GM19043 (cell line): ENCODE results near the gene NAP1L1.
"Not testable (repeated sequence)": the region's sequence is repeated elsewhere in the genome, so short reads cannot be mapped to it uniquely, and the experiment has no call there.

ENCODE experiments used
- ATAC-seq: cut with Tn5 transposase; IDR thresholded peaks from one replicate; pipeline ENCODE4 v1.9.1; 2021; ENCODE audit warnings: low read depth; ENCODE audit not compliant: unreplicated experiment

NAP1L1 gene

DNA sequence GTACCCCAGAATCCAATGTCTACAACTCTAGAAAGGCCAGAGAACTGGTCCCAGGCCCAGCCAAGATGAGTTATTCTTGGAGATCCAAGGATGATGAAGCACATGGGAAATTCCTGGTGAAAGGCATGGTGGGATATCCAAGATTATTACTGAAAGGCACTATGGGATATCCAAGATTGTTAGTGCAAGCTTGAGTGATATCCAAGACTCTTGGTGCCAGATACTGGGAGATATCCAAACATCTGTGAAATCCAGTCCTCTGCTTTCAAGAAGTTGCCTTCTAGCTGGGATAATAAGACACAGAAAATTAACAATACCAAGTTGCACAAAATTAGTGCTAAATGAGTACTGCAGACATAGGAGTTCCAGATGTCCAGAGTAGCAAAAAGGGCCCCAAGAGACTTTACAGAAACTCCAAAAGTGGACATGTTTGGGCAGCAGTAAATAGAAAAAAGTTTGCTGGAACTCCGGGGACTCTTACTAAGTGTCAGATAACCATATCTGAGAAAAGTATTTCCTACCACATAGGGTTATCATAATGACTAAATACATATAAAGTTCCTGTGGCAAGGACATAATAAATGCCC, 87.5 kb downstream of the NAP1L1 start:
- ATAC-seq = no peak

DNA sequence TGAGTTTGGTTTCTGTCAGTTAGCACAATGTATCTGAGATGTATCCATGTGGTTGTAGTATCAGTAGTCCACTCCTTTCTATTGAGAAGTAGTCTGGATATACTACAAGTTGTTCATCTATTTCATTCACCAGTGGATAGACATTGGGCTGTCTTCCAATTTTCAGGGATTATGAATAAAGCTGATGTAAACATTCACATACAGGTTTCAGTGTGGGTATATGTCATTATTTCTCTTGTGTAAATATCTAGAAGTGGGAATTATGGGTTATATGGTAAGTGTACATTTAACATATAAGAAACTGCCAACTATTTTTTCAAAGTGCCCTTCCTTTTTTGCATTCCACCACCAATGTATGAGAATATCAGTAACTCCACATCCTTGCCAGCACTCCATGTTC, 88.8 kb downstream of the NAP1L1 start:
- ATAC-seq = no peak

DNA sequence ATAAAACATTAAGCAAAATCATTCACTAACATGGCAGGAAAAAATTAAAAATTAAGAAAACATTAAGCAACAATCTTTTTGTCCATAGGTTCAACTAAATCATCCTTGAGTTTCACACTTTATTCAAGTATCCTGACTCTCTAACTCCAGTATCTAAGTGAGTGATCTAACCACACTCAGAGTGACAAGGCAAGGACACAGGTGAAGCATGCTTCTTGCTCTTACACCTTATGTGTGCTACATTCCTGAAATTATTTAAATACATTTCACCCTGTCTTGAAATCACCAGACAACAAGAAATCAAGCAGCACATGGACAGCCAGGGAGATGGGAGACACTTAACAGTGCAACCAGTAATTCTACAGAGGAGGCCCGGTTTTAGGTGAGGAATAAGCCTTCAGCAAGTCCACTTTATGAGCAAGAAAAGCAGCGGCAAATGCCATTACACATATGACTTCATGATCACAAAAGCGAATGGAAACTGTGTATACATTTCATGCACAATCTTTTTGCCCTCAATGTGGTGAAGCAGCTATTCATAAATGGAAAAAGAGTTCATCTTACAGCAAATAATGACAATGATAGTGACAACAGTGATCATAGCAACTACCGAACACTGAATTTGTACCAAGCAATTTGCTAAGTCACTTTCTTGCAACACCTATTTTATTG, 90.3 kb downstream of the NAP1L1 start:
- no peak for ATAC-seq

GRCh38 chr12:75991753-75992152, 92.7 kb downstream of the NAP1L1 start:
- ATAC-seq = no peak

DNA sequence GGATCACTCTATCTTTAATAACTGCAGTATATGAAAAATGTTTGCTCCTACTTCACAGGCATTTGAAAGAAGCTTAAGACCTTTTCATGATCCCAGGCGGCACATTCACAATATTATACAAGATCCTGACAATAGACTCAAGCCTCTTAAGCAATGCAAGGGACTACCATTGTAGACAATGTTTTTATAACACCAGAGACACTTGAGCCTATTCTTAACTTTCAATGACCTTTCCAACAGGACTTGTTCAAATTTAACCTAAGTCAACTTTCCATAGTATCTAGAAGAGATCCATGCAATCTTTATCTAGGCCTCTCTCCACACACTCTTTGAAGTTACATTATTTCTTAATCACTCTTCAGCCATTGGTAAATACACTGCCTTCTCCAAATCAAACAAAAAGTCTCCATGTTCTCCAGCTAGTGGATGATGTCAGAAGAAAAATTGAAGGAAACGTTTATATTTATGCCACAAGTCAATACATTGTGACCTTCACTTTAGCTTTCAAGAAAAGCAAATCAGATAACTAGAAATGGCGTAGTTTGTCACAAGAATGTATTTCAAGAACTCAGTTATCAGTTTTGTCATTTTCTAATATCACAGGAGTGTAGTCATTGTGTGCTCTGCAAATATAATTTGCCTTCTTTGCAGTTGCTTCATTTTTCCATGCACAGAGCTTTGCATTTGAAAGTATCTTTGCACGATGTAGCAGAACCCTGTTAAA, 94.1 kb downstream of the NAP1L1 start:
- no peak for ATAC-seq

- not testable (repeated sequence) for ATAC-seq
Observed at GRCh38 chr12:75987709-75988108, 96.8 kb downstream of the NAP1L1 start.
